Bronchial epithelial cell (primary cell): Measurements from ENCODE around the gene TECPR1. TPM values are rescaled to one million over a fixed set of nuclear protein-coding genes. Genes with fewer than 3 reads are reported as not detected.

Experiments
- DNase-seq: peaks from one replicate; pipeline ENCODE4 v3.0.0-alpha.2; 2010; ENCODE audit warnings: low read depth
- FAIRE-seq: peaks from 2 replicates; lab custom pipeline; 2011; peaks lifted over from hg19 to GRCh38; lab: Jason Lieb, UNC
- H3K27me3 ChIP-seq: 2 replicates; pipeline ENCODE4 v1.5.1; 2011; ENCODE audit warnings: low read length; ENCODE audit not compliant: control insufficient read depth, insufficient read depth
- H3K36me3 ChIP-seq: 2 replicates; pipeline ENCODE4 v1.5.1; 2011; ENCODE audit warnings: low read length; ENCODE audit not compliant: control insufficient read depth, insufficient read depth
- H3K4me3 ChIP-seq: 2 replicates; pipeline ENCODE4 v1.5.1; 2011; ENCODE audit warnings: mild to moderate bottlenecking, low read depth, low read length, control low read depth
- CTCF ChIP-seq: IDR thresholded peaks from 2 replicates; pipeline ENCODE4 v1.5.1; 2011; ENCODE audit warnings: mild to moderate bottlenecking, moderate library complexity, low read length, control low read depth, inconsistent platforms; ENCODE audit not compliant: insufficient read depth, severe bottlenecking
- total RNA-seq: library from RNA; depleted of rRNA; stranded (reverse); fragments of >200 nt; gene quantifications from 2 replicates; pipeline ENCODE4 v1.2.1, GENCODE V29; 2014

TECPR1 gene
- 8.2 and 12.4 TPM in 2 replicates for total RNA-seq

GRCh38 chr7:98251601-98252424 is at the start of gene TECPR1:
TECPR1 (minus strand) TSS chr7:98252232; CDS start chr7:98246146, 6,086 bp downstream.
- H3K36me3 ChIP-seq, result peaks cover 2% of the 10 kb centered on the region
- peak within 1 kb of the TSS; percentile 90 for H3K4me3 ChIP-seq
- DNase-seq, result peak; percentile 77
- no peaks in the 10 kb centered on the region for H3K27me3 ChIP-seq
- no peak for TF ChIP-seq CTCF
- FAIRE-seq, result no peak

GRCh38 chr7:98300595-98301372 is 48.8 kb upstream of the TECPR1 start:
- FAIRE-seq, result no peak
- no peak for TF ChIP-seq CTCF
- no peak for DNase-seq
- Histone ChIP-seq H3K4me3 (no peak overlapping the region), H3K27me3 (no peaks in the 10 kb centered on the region), H3K36me3 (peaks cover 31% of the 10 kb centered on the region)

- no peak for FAIRE-seq
- Histone ChIP-seq H3K36me3 (peaks cover 29% of the 10 kb centered on the region), H3K4me3 (no peak overlapping the region), H3K27me3 (no peaks in the 10 kb centered on the region)
- TF ChIP-seq CTCF, result no peak
- no peak for DNase-seq
Observed at GRCh38 chr7:98297626-98298286, 45.7 kb upstream of the TECPR1 start.

- TF ChIP-seq CTCF, result no peak
- DNase-seq, result no peak
- no peak overlapping the region for H3K4me3 ChIP-seq
- no peaks in the 10 kb centered on the region for H3K27me3 ChIP-seq
- H3K36me3 ChIP-seq, result peaks cover 30% of the 10 kb centered on the region
- no peak for FAIRE-seq
Observed at GRCh38 chr7:98296833-98297232, 44.8 kb upstream of the TECPR1 start.

- H3K27me3 ChIP-seq, result no peaks in the 10 kb centered on the region
- DNase-seq (no peak), FAIRE-seq (no peak)
- no peak for TF ChIP-seq CTCF
- H3K36me3 ChIP-seq, result peaks cover 27% of the 10 kb centered on the region
- H3K4me3 ChIP-seq, result no peak overlapping the region
Observed at GRCh38 chr7:98295467-98296192, 43.6 kb upstream of the TECPR1 start.
